ENCODE results near the gene FOXF1. TPM values are rescaled to one million over a fixed set of nuclear protein-coding genes. Genes with fewer than 3 reads are reported as not detected.

Gene FOXF1
- total RNA-seq, 1 experiment from 2014 or later: 0.10 TPM

DNA sequence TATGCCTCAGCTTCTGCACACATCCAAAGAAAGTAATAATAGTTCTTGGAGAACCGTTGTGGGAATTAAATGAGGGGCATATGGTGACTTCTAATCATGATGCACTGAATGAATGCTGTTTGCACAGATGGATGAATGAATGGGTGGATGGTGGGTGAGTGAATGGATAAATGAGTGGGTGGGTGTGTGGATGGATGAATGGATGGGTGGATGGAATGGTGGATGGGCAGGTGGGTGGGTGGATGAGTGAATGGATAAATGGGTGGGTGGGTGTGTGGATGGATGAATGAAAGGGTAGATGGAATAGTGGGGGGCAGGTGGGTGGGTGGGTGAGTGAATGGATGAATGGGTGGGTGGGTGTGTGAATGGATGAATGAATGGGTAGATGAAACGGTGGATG, 44.9 kb upstream of the FOXF1 start:
- no peak overlapping the region for H3K27ac ChIP-seq (ENCODE audit: low read length)
- DNase-seq (ENCODE audit: low read depth, low spot score) (no peak), ATAC-seq (no peak)
- no peaks in the 10 kb centered on the region for H3K4me1 ChIP-seq (ENCODE audit: control insufficient read depth, insufficient read depth, low read length)
- no peak overlapping the region for H3K4me3 ChIP-seq (ENCODE audit: low read depth in 2 of 2, low read length in 2 of 2)
- in situ Hi-C loops (cut with HindIII; ENCODE audit: low pct_unique_long_range_greater_than_20kb, low sequenced_read_pairs): no loop called here
- ChIA-PET CTCF (no interaction called here), POLR2A (no interaction called here)
- H3K27me3 ChIP-seq (ENCODE audit: control insufficient read depth, insufficient read depth, low read length): no peaks in the 10 kb centered on the region
- TF ChIP-seq POLR2AphosphoS5 (IDR thresholded peaks at IDR 0.05; ENCODE audit: low read depth, low read length) (no peak), REST (IDR thresholded peaks at IDR 0.05; ENCODE audit: insufficient read depth in 1 of 2, low read depth in 2 of 2, low read length in 1 of 2) (no peak), SIN3A (IDR thresholded peaks at IDR 0.05; ENCODE audit: borderline replicate concordance, insufficient read depth, low read depth, low read length) (no peak), TCF7L2 (IDR thresholded peaks at IDR 0.05; ENCODE audit: low read depth, low read length) (no peak)
- TF ChIP-seq, protein P1, sequence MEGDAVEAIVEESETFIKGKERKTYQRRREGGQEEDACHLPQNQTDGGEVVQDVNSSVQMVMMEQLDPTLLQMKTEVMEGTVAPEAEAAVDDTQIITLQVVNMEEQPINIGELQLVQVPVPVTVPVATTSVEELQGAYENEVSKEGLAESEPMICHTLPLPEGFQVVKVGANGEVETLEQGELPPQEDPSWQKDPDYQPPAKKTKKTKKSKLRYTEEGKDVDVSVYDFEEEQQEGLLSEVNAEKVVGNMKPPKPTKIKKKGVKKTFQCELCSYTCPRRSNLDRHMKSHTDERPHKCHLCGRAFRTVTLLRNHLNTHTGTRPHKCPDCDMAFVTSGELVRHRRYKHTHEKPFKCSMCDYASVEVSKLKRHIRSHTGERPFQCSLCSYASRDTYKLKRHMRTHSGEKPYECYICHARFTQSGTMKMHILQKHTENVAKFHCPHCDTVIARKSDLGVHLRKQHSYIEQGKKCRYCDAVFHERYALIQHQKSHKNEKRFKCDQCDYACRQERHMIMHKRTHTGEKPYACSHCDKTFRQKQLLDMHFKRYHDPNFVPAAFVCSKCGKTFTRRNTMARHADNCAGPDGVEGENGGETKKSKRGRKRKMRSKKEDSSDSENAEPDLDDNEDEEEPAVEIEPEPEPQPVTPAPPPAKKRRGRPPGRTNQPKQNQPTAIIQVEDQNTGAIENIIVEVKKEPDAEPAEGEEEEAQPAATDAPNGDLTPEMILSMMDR (IDR thresholded peaks at IDR 0.05): no peak
- BruUV-seq (replicated peaks): no TSS peak
- intact Hi-C loops (cut with micrococcal nuclease; ENCODE audit: unreplicated experiment): no loop called here
- H3K36me3 ChIP-seq (ENCODE audit: control insufficient read depth, insufficient read depth, low read length): no peaks in the 10 kb centered on the region
- no peaks in the 10 kb centered on the region; the same call in 1 of the 2 replicates for H3K9me3 ChIP-seq (ENCODE audit: control insufficient read depth, insufficient read depth, low read depth, low read length)

GRCh38 chr16:86466696-86467406, 43.5 kb upstream of the FOXF1 start:
- ChIA-PET CTCF (no interaction called here), POLR2A (interaction anchor here (0.7 kb wide), 1 partner anchor 1255 kb away, joined by 3 read pairs; no protein-coding TSS in a partner anchor)
- BruUV-seq (replicated peaks): no TSS peak
- no peak for DNase-seq (ENCODE audit: low read depth, low spot score)
- in situ Hi-C loops (cut with HindIII; ENCODE audit: low pct_unique_long_range_greater_than_20kb, low sequenced_read_pairs): no loop called here
- no peak for ATAC-seq
- intact Hi-C loops (cut with micrococcal nuclease; ENCODE audit: unreplicated experiment): no loop called here
- Histone ChIP-seq H3K27me3 (ENCODE audit: control insufficient read depth, insufficient read depth, low read length) (no peaks in the 10 kb centered on the region; the same call in 1 of the 2 replicates), H3K4me3 (ENCODE audit: low read depth in 2 of 2, low read length in 2 of 2) (no peak overlapping the region), H3K36me3 (ENCODE audit: control insufficient read depth, insufficient read depth, low read length) (no peaks in the 10 kb centered on the region), H3K4me1 (ENCODE audit: control insufficient read depth, insufficient read depth, low read length) (no peaks in the 10 kb centered on the region), H3K27ac (ENCODE audit: low read length) (no peak overlapping the region), H3K9me3 (ENCODE audit: control insufficient read depth, insufficient read depth, low read depth, low read length) (no peaks in the 10 kb centered on the region)
- TF ChIP-seq REST (IDR thresholded peaks at IDR 0.05; ENCODE audit: insufficient read depth in 1 of 2, low read depth in 2 of 2, low read length in 1 of 2) (no peak), SIN3A (IDR thresholded peaks at IDR 0.05; ENCODE audit: borderline replicate concordance, insufficient read depth, low read depth, low read length) (no peak), POLR2AphosphoS5 (IDR thresholded peaks at IDR 0.05; ENCODE audit: low read depth, low read length) (no peak), TCF7L2 (IDR thresholded peaks at IDR 0.05; ENCODE audit: low read depth, low read length) (no peak)
- TF ChIP-seq, protein P1 (IDR thresholded peaks at IDR 0.05): no peak

All from Panc1 (cell line).